CD4-positive, alpha-beta T cell treated with Interleukin-15 for 4 hours (primary cell): Measurements from ENCODE around the gene OR8G1.
"Not testable (repeated sequence)": the region's sequence is repeated elsewhere in the genome, so short reads cannot be mapped to it uniquely, and the experiment has no call there.

Experiments used
- DNase-seq: peaks from one replicate; pipeline ENCODE4 v3.0.0-alpha.2; 2020; ENCODE audit warnings: low spot score

OR8G1 gene

GRCh38 chr11:124238512-124238911 lies 2.4 kb upstream of the OR8G1 start:
- DNase-seq = no peak

- DNase-seq = not testable (repeated sequence)
Measured at GRCh38 chr11:124249869-124250268, 9.0 kb downstream of the OR8G1 start.

- DNase-seq = no peak
Measured at GRCh38 chr11:124256076-124256475, 15.2 kb downstream of the OR8G1 start, which contains the start of gene OR8G5. OR8G5 (plus strand) TSS chr11:124256376; CDS start chr11:124264932, 8,556 bp downstream.

- DNase-seq = not testable (repeated sequence)
Measured at GRCh38 chr11:124265041-124265440, 24.1 kb downstream of the OR8G1 start.

GRCh38 chr11:124270886-124271285 lies 30.0 kb downstream of the OR8G1 start:
- DNase-seq = not testable (repeated sequence)

GRCh38 chr11:124274000-124274399 lies 33.1 kb downstream of the OR8G1 start:
- no peak for DNase-seq

GRCh38 chr11:124276081-124276480 lies 35.2 kb downstream of the OR8G1 start:
- no peak for DNase-seq

- DNase-seq = no peak
Measured at GRCh38 chr11:124277207-124277606, 36.3 kb downstream of the OR8G1 start.

GRCh38 chr11:124277804-124278203 lies 36.9 kb downstream of the OR8G1 start:
- no peak for DNase-seq

GRCh38 chr11:124278261-124278660 lies 37.4 kb downstream of the OR8G1 start:
- no peak for DNase-seq

GRCh38 chr11:124285610-124286344 lies 44.9 kb downstream of the OR8G1 start:
- no peak for DNase-seq

GRCh38 chr11:124294687-124295086 lies 53.8 kb downstream of the OR8G1 start:
- no peak for DNase-seq

GRCh38 chr11:124296016-124296415 lies 55.1 kb downstream of the OR8G1 start:
- no peak for DNase-seq

- DNase-seq = no peak
Measured at GRCh38 chr11:124297921-124298320, 57.0 kb downstream of the OR8G1 start.

GRCh38 chr11:124301548-124301947 lies 60.7 kb downstream of the OR8G1 start:
- DNase-seq = no peak

- no peak for DNase-seq
Measured at GRCh38 chr11:124302347-124303125, 61.6 kb downstream of the OR8G1 start.
